H1 (cell line): ENCODE results near the gene OTOGL. TPM values are rescaled to one million over a fixed set of nuclear protein-coding genes. Genes with fewer than 3 reads are reported as not detected.

Experiments
- CTCF ChIA-PET: fragments of 300-600 bp; sonication (Branson Sonifier 250); formaldehyde crosslinking; loops from one replicate; lab custom pipeline; 2021; ENCODE audit not compliant: partially characterized antibody; lab: Charles Lee
- POLR2A ChIA-PET: fragments of 300-600 bp; sonication (Branson Sonifier 250); formaldehyde crosslinking; loops from one replicate; lab custom pipeline; 2021; ENCODE audit warnings: inconsistent platforms; ENCODE audit not compliant: partially characterized antibody; lab: Charles Lee
- DNase-seq, 2 experiments: peaks; one replicate each; pipeline versions ENCODE4 v3.0.0 to v3.0.0-alpha.2; 2010 to 2022; ENCODE audit warnings: low spot score in 2 of 2, low read depth in 1 of 2, mixed read lengths in 1 of 2
- FAIRE-seq: peaks from 2 replicates; lab custom pipeline; 2011; peaks lifted over from hg19 to GRCh38; lab: Jason Lieb, UNC
- H2AFZ ChIP-seq: 2 replicates; pipeline ENCODE4 v1.8.1; 2012; ENCODE audit warnings: low read length, inconsistent platforms
- H2AK5ac ChIP-seq: 2 replicates; pipeline ENCODE4 v1.6.1; 2013; ENCODE audit warnings: low read depth, low read length
- H2BK120ac ChIP-seq: replicated peaks from 2 replicates; pipeline ENCODE3; 2013; ENCODE audit warnings: low read depth, low read length, inconsistent platforms
- H2BK12ac ChIP-seq: 2 replicates; pipeline ENCODE4 v1.6.1; 2013; ENCODE audit warnings: low read depth, low read length
- H2BK15ac ChIP-seq: 2 replicates; pipeline ENCODE4 v1.6.1; 2013; ENCODE audit warnings: low read length
- H2BK20ac ChIP-seq: 2 replicates; pipeline ENCODE4 v1.6.1; 2013; ENCODE audit warnings: low read length
- H2BK5ac ChIP-seq: 2 replicates; pipeline ENCODE4 v1.6.1; 2013; ENCODE audit warnings: low read depth, low read length
- H3K14ac ChIP-seq: 2 replicates; pipeline ENCODE4 v1.6.1; 2013; ENCODE audit warnings: inconsistent platforms; ENCODE audit not compliant: insufficient read length
- H3K18ac ChIP-seq: 2 replicates; pipeline ENCODE4 v1.6.1; 2013; ENCODE audit warnings: low read length; ENCODE audit errors: extremely low read depth
- H3K23ac ChIP-seq: 2 replicates; pipeline ENCODE4 v1.6.1; 2013; ENCODE audit warnings: inconsistent platforms; ENCODE audit not compliant: insufficient read length
- H3K23me2 ChIP-seq: 2 replicates; pipeline ENCODE4 v1.6.1; 2013; ENCODE audit warnings: low read depth, low read length
- H3K27ac ChIP-seq: 2 replicates; pipeline ENCODE4 v1.6.1; 2011; ENCODE audit warnings: low read depth, low read length, inconsistent platforms
- H3K27me3 ChIP-seq, 4 experiments: replicated peaks in 1 of 4; 1 replicate in 1 of 4; 2 replicates in 3 of 4; pipeline versions ENCODE4 v1.6.1 to v1.8.1; 2011 to 2013; ENCODE audit warnings: low read length in 3 of 4, mild to moderate bottlenecking in 3 of 4, inconsistent platforms in 2 of 4, mixed read lengths in 2 of 4, moderate library complexity in 1 of 4; ENCODE audit not compliant: control insufficient read depth in 3 of 4, insufficient read depth in 3 of 4; ENCODE audit errors: extremely low read depth in 1 of 4
- H3K36me3 ChIP-seq, 4 experiments: 2 replicates each; pipeline versions ENCODE4 v1.6.1 to v1.8.1; 2011 to 2013; ENCODE audit warnings: mild to moderate bottlenecking in 4 of 4, low read length in 3 of 4, moderate library complexity in 2 of 4, control low read depth in 1 of 4, inconsistent platforms in 1 of 4; ENCODE audit not compliant: insufficient read depth in 4 of 4, control insufficient read depth in 2 of 4
- H3K4ac ChIP-seq: replicated peaks from 2 replicates; pipeline ENCODE3; 2013; ENCODE audit warnings: low read length, low read depth, mixed read lengths, inconsistent platforms; ENCODE audit not compliant: insufficient read length
- H3K4me1 ChIP-seq, 4 experiments: replicated peaks in 1 of 4; 1 replicate in 1 of 4; 2 replicates in 3 of 4; pipeline versions ENCODE4 v1.6.1 to v1.8.1; 2011 to 2013; ENCODE audit warnings: low read length in 3 of 4, inconsistent platforms in 2 of 4, mixed read lengths in 1 of 4; ENCODE audit not compliant: insufficient read depth in 4 of 4, control insufficient read depth in 3 of 4
- H3K4me2 ChIP-seq, 2 experiments: 2 replicates each; pipeline versions ENCODE4 v1.6.1 to v1.8.1; 2011 to 2013; ENCODE audit warnings: low read depth in 2 of 2, low read length in 2 of 2, control low read depth in 1 of 2, inconsistent platforms in 1 of 2, mild to moderate bottlenecking in 1 of 2; ENCODE audit not compliant: insufficient read depth in 1 of 2
- H3K4me3 ChIP-seq, 4 experiments: fragments of 200-600, 300-600 bp in 1 of 4; sonication (generic), shearing (Covaris generic), sonication (Bioruptor Twin) in 1 of 4; 2 replicates each; pipeline versions ENCODE4 v1.5.1 to v1.8.1; 2011 to 2016; ENCODE audit warnings: low read length in 4 of 4, low read depth in 3 of 4, control low read depth in 2 of 4, inconsistent platforms in 2 of 4, mild to moderate bottlenecking in 2 of 4, mixed read lengths in 1 of 4, moderate library complexity in 1 of 4; ENCODE audit not compliant: insufficient read depth in 2 of 4; ENCODE audit errors: extremely low read depth in 1 of 4
- H3K56ac ChIP-seq: replicated peaks from 2 replicates; pipeline ENCODE3; 2013; ENCODE audit warnings: low read depth, mild to moderate bottlenecking, mixed read lengths, low read length, inconsistent platforms; ENCODE audit not compliant: insufficient read length
- H3K79me1 ChIP-seq: 2 replicates; pipeline ENCODE4 v1.6.1; 2013; ENCODE audit warnings: low read depth, low read length, control low read depth
- H3K79me2 ChIP-seq, 2 experiments: 2 replicates each; pipeline versions ENCODE4 v1.6.1 to v1.8.1; 2012 to 2013; ENCODE audit warnings: low read length in 2 of 2, mild to moderate bottlenecking in 2 of 2, inconsistent platforms in 1 of 2; ENCODE audit not compliant: insufficient read depth in 2 of 2, control insufficient read depth in 1 of 2
- H3K9ac ChIP-seq, 4 experiments: replicated peaks in 1 of 4; 1 replicate in 1 of 4; 2 replicates in 3 of 4; pipeline versions ENCODE4 v1.6.1 to v1.8.1; 2011 to 2013; ENCODE audit warnings: low read depth in 3 of 4, low read length in 3 of 4, control low read depth in 2 of 4, mild to moderate bottlenecking in 2 of 4, moderate library complexity in 2 of 4, inconsistent platforms in 1 of 4; ENCODE audit errors: extremely low read depth in 1 of 4
- H3K9me3 ChIP-seq, 2 experiments: 2 replicates each; pipeline versions ENCODE4 v1.6.1 to v1.8.1; 2012 to 2013; ENCODE audit warnings: mild to moderate bottlenecking in 2 of 2, moderate library complexity in 2 of 2, control low read depth in 1 of 2, inconsistent platforms in 1 of 2, low read depth in 1 of 2, low read length in 1 of 2, mixed read lengths in 1 of 2; ENCODE audit not compliant: insufficient read depth in 2 of 2
- H4K20me1 ChIP-seq, 2 experiments: replicated peaks in 1 of 2; 2 replicates each; pipeline versions ENCODE3 to v1.8.1; 2011 to 2013; ENCODE audit warnings: inconsistent platforms in 2 of 2, low read length in 2 of 2, mild to moderate bottlenecking in 1 of 2; ENCODE audit not compliant: insufficient read depth in 2 of 2, control insufficient read depth in 1 of 2
- H4K5ac ChIP-seq: 2 replicates; pipeline ENCODE4 v1.6.1; 2013; ENCODE audit warnings: low read length, low read depth, mixed read lengths, inconsistent platforms; ENCODE audit not compliant: insufficient read length
- H4K8ac ChIP-seq: 2 replicates; pipeline ENCODE4 v1.8.0; 2013; ENCODE audit warnings: mild to moderate bottlenecking, moderate library complexity, low read length, inconsistent platforms; ENCODE audit not compliant: insufficient read depth; ENCODE audit errors: extremely low read depth
- H4K91ac ChIP-seq: replicated peaks from 2 replicates; pipeline ENCODE3; 2013; ENCODE audit warnings: low read length, mixed read lengths, inconsistent platforms; ENCODE audit not compliant: insufficient read length
- CBX5 ChIP-seq: fragments of 300-800, 300-1000 bp; sonication (generic); IDR thresholded peaks from 2 replicates; pipeline ENCODE4 v1.7.1; 2016; ENCODE audit warnings: antibody characterized with exemption, low read length, low read depth
- CHD1 ChIP-seq: IDR thresholded peaks from 2 replicates; pipeline ENCODE4 v1.6.1; 2012; ENCODE audit warnings: low read depth, low read length, improper control_type of control experiment
- POLR2A ChIP-seq, 2 experiments: IDR thresholded peaks; 1 replicate in 1 of 2; 2 replicates in 1 of 2; pipeline ENCODE4 v1.6.1; 2011; ENCODE audit warnings: low read depth in 2 of 2, low read length in 2 of 2, mild to moderate bottlenecking in 2 of 2; ENCODE audit errors: control extremely low read depth in 1 of 2
- RXRA ChIP-seq: IDR thresholded peaks from 2 replicates; pipeline ENCODE4 v1.6.1; 2011; ENCODE audit warnings: low read depth, mild to moderate bottlenecking, low read length, moderate library complexity; ENCODE audit not compliant: insufficient read depth
- SUZ12 ChIP-seq: fragments of 200-600 bp; sonication (generic); IDR thresholded peaks from 2 replicates; pipeline ENCODE4 v1.6.1; 2012; ENCODE audit warnings: mild to moderate bottlenecking, inconsistent platforms, low read length, moderate library complexity, mixed read lengths
- whole genome bisulfite sequencing, 2 experiments: shearing (Covaris generic) in 1 of 2; methylation state at CpG; one replicate each; pipeline versions ENCODE4 v1.1.6 to v1.1.7; 2013 to 2015; ENCODE audit warnings: low lambda C conversion rate in 2 of 2, mixed read lengths in 2 of 2, inconsistent platforms in 1 of 2, low coverage in 1 of 2, missing lambda C conversion rate in 1 of 2; ENCODE audit not compliant: insufficient replicate concordance in 2 of 2, insufficient coverage in 1 of 2, insufficient read length in 1 of 2; ENCODE audit errors: extremely low coverage in 1 of 2, missing lambda C conversion rate in 1 of 2; 5-methylcytosine and 5-hydroxymethylcytosine counted together
- polyA plus RNA-seq, 7 experiments: library from polyadenylated mRNA; depleted of rRNA in 3 of 7; stranded (reverse) in 5 of 7; unstranded in 2 of 7; fragments of >200 nt in 5 of 7; fragments of 200-250 nt in 2 of 7; gene quantifications; 1 replicate in 5 of 7; 2 replicates in 1 of 7; 4 replicates in 1 of 7; pipeline versions ENCODE4 v1.2.1 to v1.2.3, GENCODE V29; 2011 to 2013; ENCODE audit warnings: missing spikeins in 2 of 7, mixed read lengths in 2 of 7
- total RNA-seq: library from RNA; stranded (reverse); fragmentation: NEBNext Ultra II Directional; extraction: Animal tissue kit (Norgen Biotek cat#: 25700); gene quantifications from 2 replicates; pipeline ENCODE4 v1.2.1, GENCODE V29; 2021

OTOGL gene
- total and polyA plus RNA-seq, 2 of the 8 experiments (the other 6 are each of a cell fraction or from before 2014, with no cell fraction given): 0.12 to 0.17 TPM

DNA sequence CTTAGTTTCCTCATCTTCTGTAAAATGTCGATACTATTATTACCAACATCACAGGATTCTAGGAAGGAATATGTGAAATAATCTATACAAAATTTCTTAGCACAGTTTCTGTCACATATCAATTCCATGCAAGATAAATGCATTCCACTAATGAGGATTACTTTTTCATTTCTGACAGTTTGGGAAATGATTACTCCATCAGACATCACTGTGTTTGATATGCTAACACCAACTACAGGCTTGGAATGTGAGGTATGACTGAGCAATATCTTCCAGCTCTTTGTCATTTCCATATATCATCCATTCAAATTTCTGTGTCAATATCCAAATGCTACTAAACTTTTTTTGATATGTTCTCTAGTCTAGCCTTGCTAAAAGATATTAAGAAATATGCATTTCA lies 233.5 kb downstream of the OTOGL start:
- Histone ChIP-seq H2BK12ac (no peak overlapping the region), H2AK5ac (no peak overlapping the region), H3K79me2 (no peaks in the 10 kb centered on the region)
- TF ChIP-seq POLR2A (IDR thresholded peaks at IDR 0.05; ENCODE audit: control extremely low read depth in 1 of 2, low read depth in 2 of 2, low read length in 2 of 2) (no peak), CBX5 (no peak), SUZ12 (no peak), CHD1 (no peak), RXRA (no peak)
- TF ChIP-seq, all 59 proteins: peak for 0
- H3K4ac ChIP-seq: no peak overlapping the region
- no peak overlapping the region for H4K5ac ChIP-seq
- no peak overlapping the region for H3K9ac ChIP-seq
- no peak overlapping the region for H2BK120ac ChIP-seq
- H3K27me3 ChIP-seq: no peaks in the 10 kb centered on the region
- H3K9me3 ChIP-seq: no peaks in the 10 kb centered on the region
- H3K4me2 ChIP-seq: no peak overlapping the region
- H4K91ac ChIP-seq: no peak overlapping the region
- H3K18ac ChIP-seq: no peak overlapping the region
- 92% methylated on average over 1 of the region's 1 CpG; no CpG with 5 or more reads in 1 of the 2 experiments for WGBS, 2 experiments
- no peak overlapping the region for H2BK20ac ChIP-seq
- H3K27ac ChIP-seq: no peak overlapping the region
- POLR2A ChIA-PET: no interaction called here
- H4K8ac ChIP-seq: no peak overlapping the region
- H2AFZ ChIP-seq: no peak overlapping the region
- no peaks in the 10 kb centered on the region for H4K20me1 ChIP-seq
- no peaks in the 10 kb centered on the region for H3K79me1 ChIP-seq
- no peak for FAIRE-seq
- no peaks in the 10 kb centered on the region for H3K36me3 ChIP-seq
- H2BK15ac ChIP-seq: no peak overlapping the region
- DNase-seq: no peak
- H2BK5ac ChIP-seq: no peak overlapping the region
- no peak overlapping the region for H3K14ac ChIP-seq
- no peak overlapping the region for H3K4me3 ChIP-seq
- H3K56ac ChIP-seq: no peak overlapping the region
- CTCF ChIA-PET: interaction anchor here (0.6 to 1.6 kb wide), 5 partner anchors 11 to 1120 kb away, joined by 3 to 5 read pairs (median 3); no protein-coding TSS in a partner anchor
- H3K23ac ChIP-seq: no peak overlapping the region
- H3K23me2 ChIP-seq: no peaks in the 10 kb centered on the region
- H3K4me1 ChIP-seq: no peaks in the 10 kb centered on the region
